ENCODE measurements around the gene TDRD10. TPM values are rescaled to one million over a fixed set of nuclear protein-coding genes. Genes with fewer than 3 reads are reported as not detected.

Gene TDRD10
- total and polyA plus RNA-seq, 2 of the 8 experiments (the other 6 are each of a cell fraction or from before 2014, with no cell fraction given): 0.15 to 0.27 TPM

DNA sequence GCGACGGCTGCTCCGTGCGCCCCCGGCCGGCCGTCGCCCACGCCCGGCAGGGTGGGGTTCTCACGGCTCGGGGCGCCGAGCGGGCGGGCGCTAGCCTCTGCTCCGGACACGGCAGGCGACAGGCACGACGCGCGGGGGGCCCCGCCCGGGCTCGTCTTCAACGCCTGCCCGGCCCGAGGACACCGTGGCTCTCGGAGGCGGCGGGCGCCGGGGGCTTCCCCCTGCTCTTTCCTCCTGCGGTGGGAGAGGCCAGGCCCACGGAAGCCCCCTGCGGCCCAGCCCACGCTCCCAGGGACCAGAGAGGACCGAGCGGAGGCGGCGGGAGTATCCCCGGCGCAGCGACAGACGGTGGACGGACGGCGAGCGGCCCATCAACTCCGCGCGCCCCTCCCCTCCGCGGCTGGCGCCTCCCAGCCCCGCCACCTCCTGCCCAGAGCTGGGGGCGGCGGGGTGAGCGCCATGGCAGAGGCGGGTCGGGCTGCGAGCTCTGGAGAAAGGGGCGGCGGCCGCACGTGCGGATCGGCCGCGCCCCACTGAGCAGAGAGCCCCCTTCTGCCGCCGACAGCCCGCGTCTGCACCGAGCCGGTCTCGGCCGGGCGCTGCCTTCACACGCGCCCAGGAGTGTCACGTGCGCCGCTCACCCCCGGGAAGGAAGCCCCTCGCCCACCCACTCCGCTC, at the start of gene TDRD10, which contains the start of gene SHE (continued):
- TF ChIP-seq, protein P1, sequence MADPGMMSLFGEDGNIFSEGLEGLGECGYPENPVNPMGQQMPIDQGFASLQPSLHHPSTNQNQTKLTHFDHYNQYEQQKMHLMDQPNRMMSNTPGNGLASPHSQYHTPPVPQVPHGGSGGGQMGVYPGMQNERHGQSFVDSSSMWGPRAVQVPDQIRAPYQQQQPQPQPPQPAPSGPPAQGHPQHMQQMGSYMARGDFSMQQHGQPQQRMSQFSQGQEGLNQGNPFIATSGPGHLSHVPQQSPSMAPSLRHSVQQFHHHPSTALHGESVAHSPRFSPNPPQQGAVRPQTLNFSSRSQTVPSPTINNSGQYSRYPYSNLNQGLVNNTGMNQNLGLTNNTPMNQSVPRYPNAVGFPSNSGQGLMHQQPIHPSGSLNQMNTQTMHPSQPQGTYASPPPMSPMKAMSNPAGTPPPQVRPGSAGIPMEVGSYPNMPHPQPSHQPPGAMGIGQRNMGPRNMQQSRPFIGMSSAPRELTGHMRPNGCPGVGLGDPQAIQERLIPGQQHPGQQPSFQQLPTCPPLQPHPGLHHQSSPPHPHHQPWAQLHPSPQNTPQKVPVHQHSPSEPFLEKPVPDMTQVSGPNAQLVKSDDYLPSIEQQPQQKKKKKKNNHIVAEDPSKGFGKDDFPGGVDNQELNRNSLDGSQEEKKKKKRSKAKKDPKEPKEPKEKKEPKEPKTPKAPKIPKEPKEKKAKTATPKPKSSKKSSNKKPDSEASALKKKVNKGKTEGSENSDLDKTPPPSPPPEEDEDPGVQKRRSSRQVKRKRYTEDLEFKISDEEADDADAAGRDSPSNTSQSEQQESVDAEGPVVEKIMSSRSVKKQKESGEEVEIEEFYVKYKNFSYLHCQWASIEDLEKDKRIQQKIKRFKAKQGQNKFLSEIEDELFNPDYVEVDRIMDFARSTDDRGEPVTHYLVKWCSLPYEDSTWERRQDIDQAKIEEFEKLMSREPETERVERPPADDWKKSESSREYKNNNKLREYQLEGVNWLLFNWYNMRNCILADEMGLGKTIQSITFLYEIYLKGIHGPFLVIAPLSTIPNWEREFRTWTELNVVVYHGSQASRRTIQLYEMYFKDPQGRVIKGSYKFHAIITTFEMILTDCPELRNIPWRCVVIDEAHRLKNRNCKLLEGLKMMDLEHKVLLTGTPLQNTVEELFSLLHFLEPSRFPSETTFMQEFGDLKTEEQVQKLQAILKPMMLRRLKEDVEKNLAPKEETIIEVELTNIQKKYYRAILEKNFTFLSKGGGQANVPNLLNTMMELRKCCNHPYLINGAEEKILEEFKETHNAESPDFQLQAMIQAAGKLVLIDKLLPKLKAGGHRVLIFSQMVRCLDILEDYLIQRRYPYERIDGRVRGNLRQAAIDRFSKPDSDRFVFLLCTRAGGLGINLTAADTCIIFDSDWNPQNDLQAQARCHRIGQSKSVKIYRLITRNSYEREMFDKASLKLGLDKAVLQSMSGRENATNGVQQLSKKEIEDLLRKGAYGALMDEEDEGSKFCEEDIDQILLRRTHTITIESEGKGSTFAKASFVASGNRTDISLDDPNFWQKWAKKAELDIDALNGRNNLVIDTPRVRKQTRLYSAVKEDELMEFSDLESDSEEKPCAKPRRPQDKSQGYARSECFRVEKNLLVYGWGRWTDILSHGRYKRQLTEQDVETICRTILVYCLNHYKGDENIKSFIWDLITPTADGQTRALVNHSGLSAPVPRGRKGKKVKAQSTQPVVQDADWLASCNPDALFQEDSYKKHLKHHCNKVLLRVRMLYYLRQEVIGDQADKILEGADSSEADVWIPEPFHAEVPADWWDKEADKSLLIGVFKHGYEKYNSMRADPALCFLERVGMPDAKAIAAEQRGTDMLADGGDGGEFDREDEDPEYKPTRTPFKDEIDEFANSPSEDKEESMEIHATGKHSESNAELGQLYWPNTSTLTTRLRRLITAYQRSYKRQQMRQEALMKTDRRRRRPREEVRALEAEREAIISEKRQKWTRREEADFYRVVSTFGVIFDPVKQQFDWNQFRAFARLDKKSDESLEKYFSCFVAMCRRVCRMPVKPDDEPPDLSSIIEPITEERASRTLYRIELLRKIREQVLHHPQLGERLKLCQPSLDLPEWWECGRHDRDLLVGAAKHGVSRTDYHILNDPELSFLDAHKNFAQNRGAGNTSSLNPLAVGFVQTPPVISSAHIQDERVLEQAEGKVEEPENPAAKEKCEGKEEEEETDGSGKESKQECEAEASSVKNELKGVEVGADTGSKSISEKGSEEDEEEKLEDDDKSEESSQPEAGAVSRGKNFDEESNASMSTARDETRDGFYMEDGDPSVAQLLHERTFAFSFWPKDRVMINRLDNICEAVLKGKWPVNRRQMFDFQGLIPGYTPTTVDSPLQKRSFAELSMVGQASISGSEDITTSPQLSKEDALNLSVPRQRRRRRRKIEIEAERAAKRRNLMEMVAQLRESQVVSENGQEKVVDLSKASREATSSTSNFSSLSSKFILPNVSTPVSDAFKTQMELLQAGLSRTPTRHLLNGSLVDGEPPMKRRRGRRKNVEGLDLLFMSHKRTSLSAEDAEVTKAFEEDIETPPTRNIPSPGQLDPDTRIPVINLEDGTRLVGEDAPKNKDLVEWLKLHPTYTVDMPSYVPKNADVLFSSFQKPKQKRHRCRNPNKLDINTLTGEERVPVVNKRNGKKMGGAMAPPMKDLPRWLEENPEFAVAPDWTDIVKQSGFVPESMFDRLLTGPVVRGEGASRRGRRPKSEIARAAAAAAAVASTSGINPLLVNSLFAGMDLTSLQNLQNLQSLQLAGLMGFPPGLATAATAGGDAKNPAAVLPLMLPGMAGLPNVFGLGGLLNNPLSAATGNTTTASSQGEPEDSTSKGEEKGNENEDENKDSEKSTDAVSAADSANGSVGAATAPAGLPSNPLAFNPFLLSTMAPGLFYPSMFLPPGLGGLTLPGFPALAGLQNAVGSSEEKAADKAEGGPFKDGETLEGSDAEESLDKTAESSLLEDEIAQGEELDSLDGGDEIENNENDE (IDR thresholded peaks at IDR 0.05; ENCODE audit: insufficient replicate concordance, low read length): no peak
- TF ChIP-seq FOSL1 (IDR thresholded peaks at IDR 0.05; ENCODE audit: insufficient read depth, low read depth, low read length) (no peak), CHD1 (IDR thresholded peaks at IDR 0.05; ENCODE audit: low read depth, low read length) (no peak), NANOG (IDR thresholded peaks at IDR 0.05; ENCODE audit: insufficient read depth, low read depth, low read length, poor library complexity, severe bottlenecking) (no peak), CEBPB (IDR thresholded peaks at IDR 0.05; ENCODE audit: low read depth, low read length) (no peak), MAFK (IDR thresholded peaks at IDR 0.05; ENCODE audit: low read depth, low read length) (no peak), EGR1 (IDR thresholded peaks at IDR 0.05; ENCODE audit: borderline replicate concordance, low read depth, low read length) (no peak), BCL11A (IDR thresholded peaks at IDR 0.05; ENCODE audit: low read depth in 2 of 2, low read length in 2 of 2) (no peak), BACH1 (IDR thresholded peaks at IDR 0.05; ENCODE audit: low read length) (no peak), CBX5 (IDR thresholded peaks at IDR 0.05; ENCODE audit: low read depth, low read length) (no peak), EZH2 (IDR thresholded peaks at IDR 0.05; ENCODE audit: low read depth, low read length, severe bottlenecking) (peak; percentile 47)

All from H1 (cell line).